GM10266 (cell line): ENCODE data around the gene TMEM190.

Experiments
- DNase-seq: peaks from one replicate; pipeline ENCODE4 v3.0.0; 2012; ENCODE audit errors: extremely low spot score
- CTCF ChIP-seq: IDR thresholded peaks from 2 replicates; pipeline ENCODE4 v1.5.1; 2012; ENCODE audit warnings: mild to moderate bottlenecking, low read depth; ENCODE audit not compliant: control insufficient read depth, insufficient read depth; ENCODE audit errors: missing control alignments

TMEM190 gene

GRCh38 chr19:55340784-55341147, 35.9 kb upstream of the TMEM190 start:
- peak; percentile 53 for DNase-seq
- TF ChIP-seq CTCF, result peak; percentile 44

GRCh38 chr19:55341171-55341588, 35.4 kb upstream of the TMEM190 start:
- peak; percentile 95 for DNase-seq
- no peak for TF ChIP-seq CTCF

GRCh38 chr19:55341595-55342531, 34.8 kb upstream of the TMEM190 start:
- DNase-seq, result no peak

DNA sequence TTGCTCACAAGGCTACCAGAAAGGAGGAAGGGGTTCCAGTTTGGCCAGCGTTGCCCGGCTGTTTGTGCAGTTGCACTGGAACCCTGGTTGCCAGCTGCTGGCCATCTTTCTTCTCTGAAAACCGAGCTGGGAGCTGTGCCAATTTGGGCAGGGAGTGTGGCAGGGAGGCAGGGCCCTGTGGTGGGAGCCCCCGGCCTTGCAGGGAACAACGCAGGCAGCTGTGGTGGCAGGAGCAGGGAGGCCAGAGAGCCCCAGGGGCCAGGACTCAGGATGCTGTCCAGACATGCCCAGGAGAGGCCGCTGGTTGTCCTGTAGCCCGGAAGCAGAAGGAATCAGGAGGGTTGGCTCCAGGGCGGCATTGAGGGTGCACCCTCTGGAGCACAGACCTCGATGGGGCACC, 32.2 kb upstream of the TMEM190 start:
- no peak for DNase-seq
- TF ChIP-seq CTCF, result no peak

More at GRCh38 chr19:55341595-55342531, 34.8 kb upstream of the TMEM190 start:
- TF ChIP-seq CTCF, result no peak

DNA sequence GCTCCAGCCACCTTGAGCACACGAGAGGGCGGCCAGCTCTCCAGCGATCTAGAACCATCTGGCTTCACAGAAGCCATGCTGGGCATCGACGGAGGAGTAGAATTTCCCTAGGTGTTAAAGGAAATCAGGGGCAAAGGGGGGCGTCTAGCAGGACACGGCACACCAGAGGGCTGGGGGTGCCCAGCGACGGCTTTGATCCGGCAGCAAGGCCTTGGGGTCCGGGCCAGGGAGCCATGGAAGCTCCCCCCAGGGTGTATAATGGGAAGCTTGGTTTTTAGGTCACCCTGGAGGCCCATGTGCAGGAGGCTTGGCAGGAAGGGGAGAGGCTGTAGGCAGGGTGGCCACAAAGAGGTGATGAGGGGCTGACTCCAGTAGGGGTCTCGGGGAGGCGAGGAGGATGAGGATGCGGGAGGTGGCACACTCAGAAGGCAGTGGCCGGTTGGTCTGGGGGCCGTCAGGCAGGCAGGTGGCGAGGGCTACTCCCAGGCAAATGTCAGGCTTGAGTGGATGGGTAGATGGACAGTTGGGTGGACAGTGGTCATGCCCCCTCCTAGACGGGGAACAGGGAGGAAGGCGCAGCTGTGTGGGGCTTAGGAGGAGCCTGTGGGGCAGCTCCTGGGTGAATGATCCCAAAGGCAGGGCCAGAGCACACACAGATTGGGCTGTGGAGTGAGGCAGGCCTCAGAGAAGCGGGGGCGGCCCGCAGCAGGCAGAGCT, 31.4 kb upstream of the TMEM190 start:
- DNase-seq, result no peak
- TF ChIP-seq CTCF, result no peak

DNA sequence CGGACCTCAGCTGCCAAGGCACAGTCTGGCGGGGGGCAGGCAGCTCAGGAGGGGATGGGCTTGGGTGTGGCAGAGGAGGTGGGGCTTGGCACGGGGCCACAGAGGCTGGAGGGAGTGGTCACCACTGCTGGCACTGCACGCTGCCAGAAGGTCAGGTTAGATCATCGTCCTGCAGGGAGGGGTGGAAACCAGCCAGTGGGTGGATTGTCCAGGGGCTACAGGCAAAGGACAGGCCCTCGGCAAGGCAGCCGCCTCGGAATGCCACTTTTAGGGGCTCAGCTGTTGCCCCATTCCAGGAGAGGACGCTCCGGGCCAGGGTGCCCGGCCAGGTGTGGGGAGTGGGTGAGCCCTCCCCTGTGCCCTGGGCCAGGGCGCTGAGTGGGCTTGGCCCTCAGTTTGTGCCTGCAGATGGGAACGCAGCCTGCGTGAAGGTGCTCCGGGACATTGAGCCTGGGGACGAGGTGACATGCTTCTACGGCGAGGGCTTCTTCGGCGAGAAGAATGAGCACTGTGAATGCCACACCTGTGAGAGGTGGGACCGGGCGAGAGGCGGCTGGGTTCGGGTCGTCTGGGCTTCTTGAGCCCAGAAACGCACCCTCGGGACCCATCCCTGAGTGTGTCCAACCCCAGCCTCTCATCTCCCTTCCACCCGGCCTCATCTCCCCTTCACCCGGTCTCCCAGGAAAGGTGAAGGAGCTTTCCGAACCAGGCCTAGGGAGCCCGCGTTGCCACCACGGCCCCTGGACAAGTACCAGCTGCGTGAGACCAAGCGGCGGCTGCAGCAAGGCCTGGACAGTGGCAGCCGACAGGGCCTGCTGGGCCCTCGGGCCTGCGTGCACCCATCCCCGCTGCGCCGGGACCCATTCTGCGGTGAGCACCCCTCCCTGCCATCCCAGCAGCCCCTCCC, 30.6 kb upstream of the TMEM190 start:
- no peak for DNase-seq
- no peak for TF ChIP-seq CTCF
